KMS-11 (cell line): ENCODE results near the gene TSEN15.
"Not testable (repeated sequence)": the region's sequence is repeated elsewhere in the genome, so short reads cannot be mapped to it uniquely, and the experiment has no call there.

ENCODE experiments used
- H2AFZ ChIP-seq: fragments of 200-600 bp; sonication (generic); 2 replicates; pipeline ENCODE4 v1.6.1; 2016; ENCODE audit warnings: antibody characterized with exemption, mixed run types, low read depth
- H3K27ac ChIP-seq: fragments of 200-600 bp; sonication (generic); 2 replicates; pipeline ENCODE4 v1.6.1; 2016; ENCODE audit warnings: mild to moderate bottlenecking, mixed run types
- H3K27me3 ChIP-seq: fragments of 200-600 bp; sonication (generic); 2 replicates; pipeline ENCODE4 v1.6.1; 2017; ENCODE audit warnings: mild to moderate bottlenecking, low read depth, mixed run types, moderate library complexity; ENCODE audit not compliant: insufficient read depth
- H3K36me3 ChIP-seq: fragments of 200-600 bp; sonication (generic); 2 replicates; pipeline ENCODE4 v1.6.1; 2017; ENCODE audit warnings: mild to moderate bottlenecking, mixed run types; ENCODE audit not compliant: insufficient read depth
- H3K4me1 ChIP-seq: fragments of 200-600 bp; sonication (generic); 2 replicates; pipeline ENCODE4 v1.6.1; 2016; ENCODE audit warnings: mild to moderate bottlenecking, low read depth, mixed run types; ENCODE audit not compliant: poor library complexity, severe bottlenecking
- H3K4me2 ChIP-seq: fragments of 200-600 bp; sonication (generic); 2 replicates; pipeline ENCODE4 v1.7.0; 2016; ENCODE audit warnings: mild to moderate bottlenecking, mixed run types
- H3K4me3 ChIP-seq: fragments of 200-600 bp; sonication (generic); IDR thresholded peaks from 2 replicates; pipeline ENCODE4 v1.6.1; 2017; ENCODE audit warnings: low read depth, low read length, mixed read lengths; ENCODE audit not compliant: insufficient read depth
- H3K79me2 ChIP-seq: fragments of 200-600 bp; sonication (generic); 2 replicates; pipeline ENCODE4 v1.6.1; 2016; ENCODE audit warnings: low read depth, mixed run types; ENCODE audit not compliant: insufficient read depth
- H3K9ac ChIP-seq: fragments of 200-600 bp; sonication (generic); 2 replicates; pipeline ENCODE4 v1.6.1; 2016; ENCODE audit warnings: mild to moderate bottlenecking, mixed run types
- H4K20me1 ChIP-seq: fragments of 200-600 bp; sonication (generic); 2 replicates; pipeline ENCODE4 v1.6.1; 2016; ENCODE audit warnings: mild to moderate bottlenecking, mixed run types; ENCODE audit not compliant: insufficient read depth
- CTCF ChIP-seq: fragments of 200-600 bp; sonication (generic); conservative IDR thresholded peaks from 2 replicates; pipeline ENCODE4 v1.6.1; 2017; ENCODE audit warnings: low read depth, mild to moderate bottlenecking, antibody characterized with exemption, low read length, moderate library complexity, mixed read lengths

The TSEN15 gene

DNA sequence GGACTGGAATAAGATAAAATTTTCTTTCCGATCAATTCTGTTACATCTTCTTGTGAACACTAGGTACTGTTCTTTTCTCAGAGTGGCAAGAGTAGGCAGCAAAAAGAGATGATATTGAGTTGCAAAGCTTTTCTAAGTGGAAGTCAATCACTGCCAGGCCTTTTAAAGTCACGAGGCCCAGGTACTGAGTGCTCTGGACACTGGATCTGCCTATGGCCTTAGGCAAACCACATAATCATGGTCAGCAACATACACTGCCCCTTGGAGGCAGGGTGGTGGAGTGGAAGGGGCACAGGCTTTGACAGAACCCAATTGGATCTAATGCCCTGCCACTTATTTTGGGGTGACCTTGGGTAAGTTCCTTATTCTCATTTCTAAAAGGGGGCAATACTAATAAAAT, 41.5 kb downstream of the TSEN15 start:
- Histone ChIP-seq H3K4me3 (no peak overlapping the region), H3K79me2 (no peaks in the 10 kb centered on the region), H2AFZ (no peak overlapping the region), H3K27me3 (no peaks in the 10 kb centered on the region), H3K27ac (no peak overlapping the region), H3K9ac (no peak overlapping the region), H3K4me2 (no peak overlapping the region), H3K4me1 (no peaks in the 10 kb centered on the region), H3K36me3 (no peaks in the 10 kb centered on the region), H4K20me1 (no peaks in the 10 kb centered on the region)
- no peak for TF ChIP-seq CTCF

DNA sequence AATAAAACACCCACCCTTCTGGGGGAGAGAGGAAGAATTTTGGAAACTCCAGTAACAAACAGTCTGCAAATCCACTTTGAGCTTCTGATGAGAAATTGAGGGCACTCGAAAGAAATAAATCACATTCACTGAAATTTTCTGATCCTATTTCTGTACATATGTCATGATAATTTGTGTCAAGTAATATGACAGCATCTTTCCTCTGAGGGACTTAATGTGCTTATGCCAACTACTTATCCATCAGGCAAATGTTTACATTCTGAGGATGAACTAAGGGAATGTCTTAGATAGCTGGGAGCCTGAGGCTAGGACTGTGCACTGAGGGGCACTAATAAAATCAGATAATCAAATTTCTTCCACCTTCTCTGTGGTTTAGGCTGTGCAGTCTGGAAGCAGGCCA, 44.5 kb downstream of the TSEN15 start:
- Histone ChIP-seq H4K20me1 (no peaks in the 10 kb centered on the region), H3K9ac (no peak overlapping the region), H3K36me3 (no peaks in the 10 kb centered on the region), H3K4me2 (no peak overlapping the region), H3K27me3 (no peaks in the 10 kb centered on the region), H3K4me1 (no peaks in the 10 kb centered on the region), H3K79me2 (no peaks in the 10 kb centered on the region), H2AFZ (no peak overlapping the region), H3K4me3 (no peak overlapping the region), H3K27ac (no peak overlapping the region)
- TF ChIP-seq CTCF, result no peak

DNA sequence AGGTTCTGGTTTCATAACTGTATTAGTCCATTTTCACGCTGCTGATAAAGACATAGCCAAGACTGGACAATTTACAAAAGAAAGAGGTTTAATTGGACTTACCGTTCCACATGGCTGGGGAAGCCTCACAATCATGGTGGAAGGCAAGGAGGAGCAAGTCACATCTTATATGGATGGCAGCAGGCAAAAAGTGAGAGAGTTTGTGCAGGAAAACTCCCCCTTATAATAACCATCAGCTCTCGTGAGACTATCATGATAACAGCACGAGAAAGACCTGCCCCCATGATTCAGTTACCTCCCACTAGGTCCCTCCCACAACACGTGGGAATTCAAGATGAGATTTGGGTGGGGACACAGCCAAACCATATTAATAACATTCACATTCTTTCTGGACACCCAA, 45.0 kb downstream of the TSEN15 start:
- H3K4me1 ChIP-seq, H2AFZ ChIP-seq, H3K27ac ChIP-seq, H3K79me2 ChIP-seq, H3K4me3 ChIP-seq, H3K36me3 ChIP-seq, H4K20me1 ChIP-seq, H3K9ac ChIP-seq, H3K27me3 ChIP-seq, H3K4me2 ChIP-seq: not testable (repeated sequence)

- Histone ChIP-seq H3K27ac (no peak overlapping the region), H3K9ac (no peak overlapping the region), H4K20me1 (no peaks in the 10 kb centered on the region), H3K4me2 (no peak overlapping the region), H3K27me3 (no peaks in the 10 kb centered on the region), H2AFZ (no peak overlapping the region), H3K36me3 (no peaks in the 10 kb centered on the region), H3K4me1 (no peaks in the 10 kb centered on the region), H3K79me2 (no peaks in the 10 kb centered on the region), H3K4me3 (no peak overlapping the region)
- TF ChIP-seq CTCF, result no peak
Measured at GRCh38 chr1:184101141-184101540, 49.6 kb downstream of the TSEN15 start.

- no peak overlapping the region for H3K4me2 ChIP-seq
- H3K27ac ChIP-seq, result no peak overlapping the region
- TF ChIP-seq CTCF, result no peak
- no peaks in the 10 kb centered on the region for H3K4me1 ChIP-seq
- no peaks in the 10 kb centered on the region for H3K79me2 ChIP-seq
- no peaks in the 10 kb centered on the region for H3K27me3 ChIP-seq
- no peak overlapping the region for H3K4me3 ChIP-seq
- no peaks in the 10 kb centered on the region for H4K20me1 ChIP-seq
- H3K36me3 ChIP-seq, result no peaks in the 10 kb centered on the region
- no peak overlapping the region for H2AFZ ChIP-seq
- no peak overlapping the region for H3K9ac ChIP-seq
Measured at GRCh38 chr1:184101571-184101970, 50.0 kb downstream of the TSEN15 start.
